ENCODE measurements around the gene ABCA4. TPM values are rescaled to one million over a fixed set of nuclear protein-coding genes. Genes with fewer than 3 reads are reported as not detected.

ABCA4 gene
- total and polyA plus RNA-seq, 2 of the 8 experiments (the other 6 are each of a cell fraction or from before 2014, with no cell fraction given): 0.06 TPM; not detected in 1

- TF ChIP-seq CHD7 (IDR thresholded peaks at IDR 0.05; ENCODE audit: insufficient replicate concordance, low read length) (no peak), EZH2 (IDR thresholded peaks at IDR 0.05; ENCODE audit: low read depth, low read length, severe bottlenecking) (no peak), TAF7 (optimal IDR thresholded peaks at IDR 0.05; ENCODE audit: borderline replicate concordance, low read depth, low read length) (no peak), CREB1 (IDR thresholded peaks at IDR 0.05) (no peak), POU5F1 (IDR thresholded peaks at IDR 0.05; ENCODE audit: low read depth, low read length) (no peak), USF2 (IDR thresholded peaks at IDR 0.05; ENCODE audit: low read length) (no peak), HDAC2 (IDR thresholded peaks at IDR 0.05; ENCODE audit: borderline replicate concordance in 1 of 2, low read depth in 2 of 2, low read length in 2 of 2) (no peak), NANOG (IDR thresholded peaks at IDR 0.05; ENCODE audit: insufficient read depth, low read depth, low read length, poor library complexity, severe bottlenecking) (no peak), SP1 (IDR thresholded peaks at IDR 0.05; ENCODE audit: low read depth, low read length) (no peak), KDM1A (IDR thresholded peaks at IDR 0.05; ENCODE audit: borderline replicate concordance, low read length) (no peak)
Measured at GRCh38 chr1:93959413-93959812, 161.5 kb downstream of the ABCA4 start (continued).
